Measurements from ENCODE around the gene SPATA6.

DNA sequence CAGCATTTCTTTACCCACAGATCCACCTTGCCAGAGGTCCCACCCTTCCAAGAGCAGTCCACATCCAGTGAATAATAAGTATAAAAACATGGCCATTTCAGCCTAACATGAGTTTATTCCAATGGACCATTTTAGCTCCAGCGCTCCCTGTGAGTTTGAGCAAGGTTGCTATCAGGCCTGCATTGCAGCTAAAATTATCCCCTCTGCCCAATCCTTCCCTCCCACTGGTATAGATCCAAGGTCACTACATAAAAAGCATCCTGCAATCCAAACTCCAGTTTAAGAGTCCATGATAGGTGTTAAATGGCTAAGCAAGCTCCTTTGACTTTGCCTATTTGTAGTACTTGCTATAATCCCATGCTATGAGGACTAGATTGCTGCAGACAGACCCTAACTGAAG is 213.9 kb downstream of the SPATA6 start:
- TF ChIP-seq, protein P1, sequence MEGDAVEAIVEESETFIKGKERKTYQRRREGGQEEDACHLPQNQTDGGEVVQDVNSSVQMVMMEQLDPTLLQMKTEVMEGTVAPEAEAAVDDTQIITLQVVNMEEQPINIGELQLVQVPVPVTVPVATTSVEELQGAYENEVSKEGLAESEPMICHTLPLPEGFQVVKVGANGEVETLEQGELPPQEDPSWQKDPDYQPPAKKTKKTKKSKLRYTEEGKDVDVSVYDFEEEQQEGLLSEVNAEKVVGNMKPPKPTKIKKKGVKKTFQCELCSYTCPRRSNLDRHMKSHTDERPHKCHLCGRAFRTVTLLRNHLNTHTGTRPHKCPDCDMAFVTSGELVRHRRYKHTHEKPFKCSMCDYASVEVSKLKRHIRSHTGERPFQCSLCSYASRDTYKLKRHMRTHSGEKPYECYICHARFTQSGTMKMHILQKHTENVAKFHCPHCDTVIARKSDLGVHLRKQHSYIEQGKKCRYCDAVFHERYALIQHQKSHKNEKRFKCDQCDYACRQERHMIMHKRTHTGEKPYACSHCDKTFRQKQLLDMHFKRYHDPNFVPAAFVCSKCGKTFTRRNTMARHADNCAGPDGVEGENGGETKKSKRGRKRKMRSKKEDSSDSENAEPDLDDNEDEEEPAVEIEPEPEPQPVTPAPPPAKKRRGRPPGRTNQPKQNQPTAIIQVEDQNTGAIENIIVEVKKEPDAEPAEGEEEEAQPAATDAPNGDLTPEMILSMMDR (IDR thresholded peaks at IDR 0.05; ENCODE audit: low read depth, low read length, missing input control), result no peak
- TF ChIP-seq, protein P2, sequence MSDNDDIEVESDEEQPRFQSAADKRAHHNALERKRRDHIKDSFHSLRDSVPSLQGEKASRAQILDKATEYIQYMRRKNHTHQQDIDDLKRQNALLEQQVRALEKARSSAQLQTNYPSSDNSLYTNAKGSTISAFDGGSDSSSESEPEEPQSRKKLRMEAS (IDR thresholded peaks at IDR 0.05), result no peak
- no peak for TF ChIP-seq RAD21 (IDR thresholded peaks at IDR 0.05)
- TF ChIP-seq, protein P3, sequence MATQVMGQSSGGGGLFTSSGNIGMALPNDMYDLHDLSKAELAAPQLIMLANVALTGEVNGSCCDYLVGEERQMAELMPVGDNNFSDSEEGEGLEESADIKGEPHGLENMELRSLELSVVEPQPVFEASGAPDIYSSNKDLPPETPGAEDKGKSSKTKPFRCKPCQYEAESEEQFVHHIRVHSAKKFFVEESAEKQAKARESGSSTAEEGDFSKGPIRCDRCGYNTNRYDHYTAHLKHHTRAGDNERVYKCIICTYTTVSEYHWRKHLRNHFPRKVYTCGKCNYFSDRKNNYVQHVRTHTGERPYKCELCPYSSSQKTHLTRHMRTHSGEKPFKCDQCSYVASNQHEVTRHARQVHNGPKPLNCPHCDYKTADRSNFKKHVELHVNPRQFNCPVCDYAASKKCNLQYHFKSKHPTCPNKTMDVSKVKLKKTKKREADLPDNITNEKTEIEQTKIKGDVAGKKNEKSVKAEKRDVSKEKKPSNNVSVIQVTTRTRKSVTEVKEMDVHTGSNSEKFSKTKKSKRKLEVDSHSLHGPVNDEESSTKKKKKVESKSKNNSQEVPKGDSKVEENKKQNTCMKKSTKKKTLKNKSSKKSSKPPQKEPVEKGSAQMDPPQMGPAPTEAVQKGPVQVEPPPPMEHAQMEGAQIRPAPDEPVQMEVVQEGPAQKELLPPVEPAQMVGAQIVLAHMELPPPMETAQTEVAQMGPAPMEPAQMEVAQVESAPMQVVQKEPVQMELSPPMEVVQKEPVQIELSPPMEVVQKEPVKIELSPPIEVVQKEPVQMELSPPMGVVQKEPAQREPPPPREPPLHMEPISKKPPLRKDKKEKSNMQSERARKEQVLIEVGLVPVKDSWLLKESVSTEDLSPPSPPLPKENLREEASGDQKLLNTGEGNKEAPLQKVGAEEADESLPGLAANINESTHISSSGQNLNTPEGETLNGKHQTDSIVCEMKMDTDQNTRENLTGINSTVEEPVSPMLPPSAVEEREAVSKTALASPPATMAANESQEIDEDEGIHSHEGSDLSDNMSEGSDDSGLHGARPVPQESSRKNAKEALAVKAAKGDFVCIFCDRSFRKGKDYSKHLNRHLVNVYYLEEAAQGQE (IDR thresholded peaks at IDR 0.05), result no peak
- TF ChIP-seq SP1 (IDR thresholded peaks at IDR 0.05), result no peak
- TF ChIP-seq JUND (IDR thresholded peaks at IDR 0.05), result no peak
- TF ChIP-seq, protein P4, sequence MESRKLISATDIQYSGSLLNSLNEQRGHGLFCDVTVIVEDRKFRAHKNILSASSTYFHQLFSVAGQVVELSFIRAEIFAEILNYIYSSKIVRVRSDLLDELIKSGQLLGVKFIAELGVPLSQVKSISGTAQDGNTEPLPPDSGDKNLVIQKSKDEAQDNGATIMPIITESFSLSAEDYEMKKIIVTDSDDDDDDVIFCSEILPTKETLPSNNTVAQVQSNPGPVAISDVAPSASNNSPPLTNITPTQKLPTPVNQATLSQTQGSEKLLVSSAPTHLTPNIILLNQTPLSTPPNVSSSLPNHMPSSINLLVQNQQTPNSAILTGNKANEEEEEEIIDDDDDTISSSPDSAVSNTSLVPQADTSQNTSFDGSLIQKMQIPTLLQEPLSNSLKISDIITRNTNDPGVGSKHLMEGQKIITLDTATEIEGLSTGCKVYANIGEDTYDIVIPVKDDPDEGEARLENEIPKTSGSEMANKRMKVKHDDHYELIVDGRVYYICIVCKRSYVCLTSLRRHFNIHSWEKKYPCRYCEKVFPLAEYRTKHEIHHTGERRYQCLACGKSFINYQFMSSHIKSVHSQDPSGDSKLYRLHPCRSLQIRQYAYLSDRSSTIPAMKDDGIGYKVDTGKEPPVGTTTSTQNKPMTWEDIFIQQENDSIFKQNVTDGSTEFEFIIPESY (IDR thresholded peaks at IDR 0.05), result no peak
- no peak for TF ChIP-seq FOXA1 (IDR thresholded peaks at IDR 0.05)
- TF ChIP-seq EGR1 (IDR thresholded peaks at IDR 0.05; ENCODE audit: low read depth in 2 of 2), result no peak
- TF ChIP-seq, protein P5, sequence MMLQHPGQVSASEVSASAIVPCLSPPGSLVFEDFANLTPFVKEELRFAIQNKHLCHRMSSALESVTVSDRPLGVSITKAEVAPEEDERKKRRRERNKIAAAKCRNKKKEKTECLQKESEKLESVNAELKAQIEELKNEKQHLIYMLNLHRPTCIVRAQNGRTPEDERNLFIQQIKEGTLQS (IDR thresholded peaks at IDR 0.05), result no peak
- no peak for TF ChIP-seq HNF4G (IDR thresholded peaks at IDR 0.05)
- no peak for TF ChIP-seq YY1 (IDR thresholded peaks at IDR 0.05)

All from liver (tissue), 3 donors.